Urinary bladder (tissue), 4 donors: ENCODE data around the gene ZNF501. TPM values are rescaled to one million over a fixed set of nuclear protein-coding genes. Genes with fewer than 3 reads are reported as not detected.

ENCODE experiments used
- DNase-seq: peaks from one replicate; pipeline ENCODE4 v3.0.0-alpha.2; 2015; ENCODE audit errors: extremely low spot score
- H3K27ac ChIP-seq: one replicate; pipeline ENCODE4 v1.5.1; 2013; ENCODE audit warnings: low read depth, mild to moderate bottlenecking, moderate library complexity
- H3K36me3 ChIP-seq: one replicate; pipeline ENCODE4 v1.6.1; 2013; ENCODE audit warnings: mild to moderate bottlenecking, moderate library complexity; ENCODE audit not compliant: insufficient read depth
- H3K4me1 ChIP-seq: one replicate; pipeline ENCODE4 v1.6.1; 2013; ENCODE audit warnings: mild to moderate bottlenecking, moderate library complexity; ENCODE audit not compliant: insufficient read depth
- H3K4me3 ChIP-seq: one replicate; pipeline ENCODE4 v1.5.1; 2013; ENCODE audit warnings: low read depth, low read length
- WGBS: extraction: QIAGEN DNeasy Blood & Tissue Kit; methylation state at CpG from one replicate; pipeline ENCODE4 v1.1.7; 2013; 5-methylcytosine and 5-hydroxymethylcytosine counted together
- polyA plus RNA-seq: library from polyadenylated mRNA; stranded (reverse); fragments of 200-250 nt; gene quantifications from one replicate; pipeline ENCODE4 v1.2.3, GENCODE V29; 2013
- total RNA-seq: library from RNA; depleted of rRNA; stranded (reverse); fragments of >200 nt; gene quantifications from one replicate; pipeline ENCODE4 v1.2.3, GENCODE V29; 2014
- donor health status: healthy with polysubstance abuse.
- donor health status: healthy.

The ZNF501 gene
- total and polyA plus RNA-seq, 2 donors: 4.1 to 14.3 TPM

DNA sequence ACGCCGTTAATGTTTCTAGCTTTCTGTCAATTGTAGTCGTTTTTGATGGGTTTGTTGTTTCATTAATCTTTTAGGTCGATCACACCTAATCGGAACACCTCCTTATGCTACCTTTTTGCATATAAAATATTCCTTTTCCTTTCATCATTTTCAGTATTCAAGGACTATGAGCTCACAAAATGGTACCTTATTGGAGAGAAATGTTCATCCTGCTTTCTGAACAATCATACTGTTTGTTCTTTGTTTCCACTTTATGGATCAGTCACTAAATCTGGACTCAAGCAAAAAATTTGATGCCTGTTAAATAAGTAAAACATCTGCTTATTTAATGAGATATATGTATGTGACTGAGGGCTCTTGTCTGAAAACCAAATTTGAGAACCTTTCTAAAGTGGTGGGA, 33.3 kb downstream of the ZNF501 start:
- WGBS: 32% methylated on average over 5 of the region's 5 CpGs
- Histone ChIP-seq H3K36me3 (no peaks in the 10 kb centered on the region), H3K4me3 (no peak overlapping the region), H3K4me1 (no peaks in the 10 kb centered on the region), H3K27ac (no peak overlapping the region)
- no peak for DNase-seq

DNA sequence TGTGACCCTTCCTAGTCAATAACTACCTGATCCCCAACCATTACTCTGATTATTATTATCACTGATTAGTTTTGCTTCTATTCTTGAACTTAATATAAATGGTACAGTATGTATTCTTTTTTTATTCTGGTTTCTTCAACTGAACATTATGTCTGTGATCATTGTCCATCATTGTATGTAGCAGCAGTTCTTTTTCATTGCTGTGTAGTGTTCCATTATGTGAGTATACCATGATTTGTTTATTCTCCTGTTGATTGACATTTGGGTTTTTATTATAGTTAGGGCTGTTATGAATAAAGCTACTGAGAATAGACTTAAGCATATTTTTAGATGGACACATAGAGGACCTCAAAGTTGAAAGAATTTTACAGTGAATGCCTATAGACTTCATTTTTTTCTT, 34.8 kb downstream of the ZNF501 start:
- DNase-seq: no peak
- no peaks in the 10 kb centered on the region for H3K4me1 ChIP-seq
- no peak overlapping the region for H3K4me3 ChIP-seq
- H3K36me3 ChIP-seq: no peaks in the 10 kb centered on the region
- H3K27ac ChIP-seq: no peak overlapping the region

DNA sequence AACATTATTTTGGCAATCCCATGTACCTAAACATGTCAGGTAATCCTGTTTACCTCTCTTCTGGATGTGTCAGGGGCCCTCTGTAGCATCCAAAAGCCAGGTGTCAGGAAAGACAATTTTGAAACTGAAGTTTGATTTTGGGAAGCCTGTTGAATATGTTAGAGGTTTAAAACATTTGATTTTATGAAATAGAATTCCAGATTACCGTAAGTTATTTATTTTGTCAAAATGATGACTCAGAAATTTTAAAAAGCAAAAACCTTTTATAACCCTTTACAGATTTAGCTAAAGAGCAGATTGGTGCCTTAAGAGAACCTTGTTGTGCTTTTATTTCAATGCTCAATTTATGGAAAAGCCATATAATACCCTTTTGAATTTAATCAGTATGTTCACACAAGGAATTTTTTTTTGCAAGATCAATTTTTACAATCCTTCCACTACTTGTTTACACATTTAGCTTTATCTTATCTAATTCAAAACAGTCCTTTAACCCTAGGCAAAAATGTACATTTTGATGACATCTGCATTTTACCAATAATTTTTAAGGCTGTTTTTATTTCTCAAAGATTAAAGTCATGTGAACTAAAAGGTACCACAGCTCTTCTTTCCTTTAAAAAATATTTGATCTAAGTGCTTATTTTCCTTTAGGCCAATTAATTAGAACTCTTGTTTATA, 42.1 kb downstream of the ZNF501 start:
- H3K4me3 ChIP-seq: no peak overlapping the region
- H3K4me1 ChIP-seq: no peaks in the 10 kb centered on the region
- 94% methylated on average over 1 of the region's 1 CpG for WGBS
- DNase-seq: no peak
- H3K36me3 ChIP-seq: no peaks in the 10 kb centered on the region
- H3K27ac ChIP-seq: no peak overlapping the region

DNA sequence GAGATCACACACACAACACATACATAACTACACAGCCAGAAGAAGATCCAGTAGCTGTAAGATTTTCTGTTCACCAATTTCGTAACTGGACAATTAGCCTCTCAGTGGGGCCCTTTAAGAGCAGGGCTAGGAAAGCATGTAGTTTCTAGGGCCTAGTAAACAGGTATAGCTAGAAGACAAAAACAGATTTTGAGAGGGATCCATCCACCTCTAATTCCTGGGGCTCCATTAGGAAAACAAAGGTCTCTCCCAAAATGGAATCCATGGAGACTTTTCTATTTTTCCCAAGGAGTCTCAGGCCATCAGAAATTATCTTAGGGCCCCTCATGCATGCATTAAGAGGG, 42.6 kb downstream of the ZNF501 start:
- H3K4me1 ChIP-seq: no peaks in the 10 kb centered on the region
- H3K27ac ChIP-seq: no peak overlapping the region
- no peaks in the 10 kb centered on the region for H3K36me3 ChIP-seq
- no peak for DNase-seq
- WGBS: 96% methylated on average over 1 of the region's 1 CpG
- H3K4me3 ChIP-seq: no peak overlapping the region

DNA sequence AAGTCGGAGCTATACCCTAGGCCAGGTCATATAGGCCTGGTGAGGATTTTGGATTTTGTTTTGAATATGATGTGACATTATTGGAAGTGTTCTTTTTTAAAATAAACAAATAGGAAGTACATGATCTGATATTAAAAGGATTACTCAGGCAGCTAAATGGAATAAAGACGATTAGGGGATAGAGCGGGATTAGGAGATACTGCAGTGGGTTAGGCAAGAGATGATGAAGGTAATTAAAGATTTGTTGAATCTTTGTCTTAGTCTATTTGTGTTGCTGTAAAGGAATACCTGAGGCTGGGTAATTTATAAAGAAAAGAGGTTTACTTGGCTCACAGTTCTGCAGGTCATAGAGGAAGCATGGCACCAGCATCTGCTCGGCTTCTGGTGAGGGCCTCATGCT, 53.5 kb downstream of the ZNF501 start:
- Histone ChIP-seq H3K36me3 (no peaks in the 10 kb centered on the region), H3K4me3 (no peak overlapping the region), H3K27ac (no peak overlapping the region), H3K4me1 (no peaks in the 10 kb centered on the region)
- DNase-seq: no peak
- WGBS: 94% methylated on average over 4 of the region's 4 CpGs

Other genes with a start within 250 kb of the ZNF501 start
- gene ZKSCAN7, start 174.4 kb upstream of the ZNF501 start, total RNA-seq: 19.5 TPM
- 3.7 TPM for gene ZKSCAN7, start 174.4 kb upstream of the ZNF501 start, polyA plus RNA-seq
- gene ZNF660, start 144.7 kb upstream of the ZNF501 start, total RNA-seq: 12.9 TPM
- gene ZNF660, start 144.7 kb upstream of the ZNF501 start, polyA plus RNA-seq: 1.9 TPM
- 37.9 TPM for gene ZNF197, start 104.6 kb upstream of the ZNF501 start, total RNA-seq
- 11.4 TPM for gene ZNF197, start 104.6 kb upstream of the ZNF501 start, polyA plus RNA-seq
- 17.9 TPM for gene ZNF35, start 80.9 kb upstream of the ZNF501 start, total RNA-seq
- gene ZNF35, start 80.9 kb upstream of the ZNF501 start, polyA plus RNA-seq: 5.6 TPM
- gene ZNF502, start 17.0 kb upstream of the ZNF501 start, total RNA-seq: 15.0 TPM
- gene ZNF502, start 17.0 kb upstream of the ZNF501 start, polyA plus RNA-seq: 4.7 TPM
- 43.0 TPM for gene KIAA1143, start 32.0 kb downstream of the ZNF501 start, total RNA-seq
- 21.6 TPM for gene KIAA1143, start 32.0 kb downstream of the ZNF501 start, polyA plus RNA-seq
- gene KIF15, start 32.2 kb downstream of the ZNF501 start, total RNA-seq: 16.1 TPM
- 0.53 TPM for gene KIF15, start 32.2 kb downstream of the ZNF501 start, polyA plus RNA-seq
- gene TMEM42, start 132.3 kb downstream of the ZNF501 start, total RNA-seq: 7.9 TPM
- gene TMEM42, start 132.3 kb downstream of the ZNF501 start, polyA plus RNA-seq: 20.8 TPM
- gene TGM4, start 145.0 kb downstream of the ZNF501 start, total RNA-seq: not detected
- not detected for gene TGM4, start 145.0 kb downstream of the ZNF501 start, polyA plus RNA-seq
- 56.1 TPM for gene ZDHHC3, start 246.5 kb downstream of the ZNF501 start, total RNA-seq
- gene ZDHHC3, start 246.5 kb downstream of the ZNF501 start, polyA plus RNA-seq: 44.7 TPM
- gene EXOSC7, start 246.6 kb downstream of the ZNF501 start, total RNA-seq: 33.4 TPM
- gene EXOSC7, start 246.6 kb downstream of the ZNF501 start, polyA plus RNA-seq: 32.5 TPM